Activated naive CD8-positive, alpha-beta T cell (primary cell): ENCODE data around the gene PNPLA8.
"Not testable (repeated sequence)": the region's sequence is repeated elsewhere in the genome, so short reads cannot be mapped to it uniquely, and the experiment has no call there.

Source experiments
- H3K27ac Mint-ChIP-seq: one replicate; pipeline ENCODE4 v1.8.0; 2021; ENCODE audit warnings: mixed read lengths
- H3K27me3 Mint-ChIP-seq: one replicate; pipeline ENCODE4 v1.8.0; 2021; ENCODE audit warnings: mixed read lengths
- H3K36me3 Mint-ChIP-seq: one replicate; pipeline ENCODE4 v1.8.0; 2021; ENCODE audit warnings: mixed read lengths
- H3K4me1 Mint-ChIP-seq: one replicate; pipeline ENCODE4 v1.8.0; 2021; ENCODE audit warnings: low read depth, mixed read lengths
- H3K4me3 Mint-ChIP-seq: one replicate; pipeline ENCODE4 v1.8.0; 2021; ENCODE audit warnings: mild to moderate bottlenecking, mixed read lengths
- H3K9me3 Mint-ChIP-seq: one replicate; pipeline ENCODE4 v1.8.0; 2021; ENCODE audit warnings: low read depth, mixed read lengths

The PNPLA8 gene

DNA sequence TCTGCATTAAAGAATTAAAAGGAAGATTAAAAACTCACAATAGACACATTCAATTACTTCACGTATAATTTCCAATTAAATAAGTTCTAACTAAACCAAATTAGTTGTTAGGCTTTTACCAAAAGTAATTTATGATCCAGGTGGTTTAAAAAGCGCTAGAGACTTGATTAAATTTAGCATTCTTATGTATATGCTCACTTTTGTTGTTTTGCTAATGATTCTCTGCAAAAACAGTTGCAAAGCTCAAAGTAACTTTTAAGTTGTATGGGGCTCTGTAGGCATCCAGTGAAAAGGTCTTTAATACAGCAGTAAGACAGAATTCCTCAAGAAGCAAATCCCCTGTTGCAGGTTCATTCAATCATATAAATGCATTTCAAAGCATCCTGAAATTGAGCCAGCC lies 15.5 kb upstream of the PNPLA8 start:
- Mint-ChIP-seq H3K27ac (no peak overlapping the region), H3K9me3 (no peaks in the 10 kb centered on the region), H3K4me3 (no peak overlapping the region), H3K36me3 (peaks cover 2% of the 10 kb centered on the region), H3K27me3 (peaks cover 3% of the 10 kb centered on the region), H3K4me1 (no peaks in the 10 kb centered on the region)

- H3K27ac Mint-ChIP-seq, H3K27me3 Mint-ChIP-seq, H3K4me1 Mint-ChIP-seq, H3K4me3 Mint-ChIP-seq, H3K36me3 Mint-ChIP-seq, H3K9me3 Mint-ChIP-seq: not testable (repeated sequence)
These were observed 12.8 kb upstream of the PNPLA8 start for GRCh38 chr7:108538685-108539084.

GRCh38 chr7:108538236-108538635 lies 12.3 kb upstream of the PNPLA8 start:
- H3K4me1 Mint-ChIP-seq, H3K9me3 Mint-ChIP-seq, H3K4me3 Mint-ChIP-seq, H3K36me3 Mint-ChIP-seq, H3K27ac Mint-ChIP-seq, H3K27me3 Mint-ChIP-seq: not testable (repeated sequence)

GRCh38 chr7:108537229-108537628 lies 11.3 kb upstream of the PNPLA8 start:
- no peaks in the 10 kb centered on the region for H3K4me1 Mint-ChIP-seq
- no peak overlapping the region for H3K27ac Mint-ChIP-seq
- H3K9me3 Mint-ChIP-seq, result no peaks in the 10 kb centered on the region
- H3K36me3 Mint-ChIP-seq, result peaks cover 5% of the 10 kb centered on the region
- H3K27me3 Mint-ChIP-seq, result peaks cover 7% of the 10 kb centered on the region
- H3K4me3 Mint-ChIP-seq, result no peak overlapping the region

GRCh38 chr7:108535744-108536143 lies 9.8 kb upstream of the PNPLA8 start:
- peaks cover 8% of the 10 kb centered on the region for H3K27me3 Mint-ChIP-seq
- H3K4me1 Mint-ChIP-seq, result no peaks in the 10 kb centered on the region
- no peaks in the 10 kb centered on the region for H3K9me3 Mint-ChIP-seq

GRCh38 chr7:108535257-108535656 lies 9.3 kb upstream of the PNPLA8 start:
- Mint-ChIP-seq H3K4me3 (no peak overlapping the region), H3K4me1 (no peaks in the 10 kb centered on the region), H3K27me3 (peaks cover 8% of the 10 kb centered on the region), H3K27ac (no peak overlapping the region), H3K36me3 (peaks cover 5% of the 10 kb centered on the region), H3K9me3 (no peaks in the 10 kb centered on the region)

More at GRCh38 chr7:108535744-108536143, 9.8 kb upstream of the PNPLA8 start:
- no peak overlapping the region for H3K4me3 Mint-ChIP-seq
- H3K27ac Mint-ChIP-seq, result no peak overlapping the region
- peaks cover 5% of the 10 kb centered on the region for H3K36me3 Mint-ChIP-seq

DNA sequence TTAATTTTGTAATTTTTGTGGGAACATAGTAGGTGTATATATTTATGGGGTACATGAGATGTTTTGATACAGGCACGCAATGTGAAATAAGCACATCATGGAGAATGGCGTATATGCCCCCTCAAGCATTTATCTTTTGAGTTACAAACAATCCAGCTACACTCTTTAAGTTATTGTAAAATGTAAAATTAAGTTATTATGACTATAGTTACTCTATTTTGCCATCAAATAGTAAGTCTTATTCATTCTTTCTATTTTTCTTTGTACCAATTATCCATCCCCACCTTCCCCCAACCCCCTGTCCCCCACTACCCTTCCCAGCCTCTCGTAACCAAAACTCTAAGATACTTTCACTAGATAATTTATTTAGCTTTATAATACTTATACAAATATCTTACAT lies 7.8 kb upstream of the PNPLA8 start:
- H3K36me3 Mint-ChIP-seq, result peaks cover 5% of the 10 kb centered on the region
- no peak overlapping the region for H3K4me3 Mint-ChIP-seq
- no peaks in the 10 kb centered on the region for H3K9me3 Mint-ChIP-seq
- H3K27ac Mint-ChIP-seq, result no peak overlapping the region
- H3K4me1 Mint-ChIP-seq, result no peaks in the 10 kb centered on the region
- H3K27me3 Mint-ChIP-seq, result peaks cover 7% of the 10 kb centered on the region

DNA sequence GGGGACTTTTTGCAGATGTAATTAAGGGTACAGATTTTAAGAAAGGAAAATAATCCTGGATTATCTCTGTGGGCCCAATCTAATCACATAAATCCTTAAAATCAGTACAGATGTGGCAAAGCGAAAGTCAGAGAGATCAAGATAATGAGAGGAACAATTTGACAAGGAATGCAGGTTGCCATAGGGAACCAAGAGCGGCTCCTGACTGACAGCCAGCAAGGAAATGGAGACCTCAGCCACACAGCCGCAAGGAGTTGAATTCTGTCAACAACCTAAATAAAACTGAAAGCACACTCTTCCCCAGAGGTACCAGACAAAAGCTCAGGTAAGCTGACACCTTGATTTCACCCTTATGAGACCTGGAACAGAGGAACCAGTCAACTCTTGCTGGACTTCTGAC lies 3.4 kb upstream of the PNPLA8 start:
- peaks cover 13% of the 10 kb centered on the region for H3K4me1 Mint-ChIP-seq
- no peak overlapping the region for H3K27ac Mint-ChIP-seq
- no peak overlapping the region for H3K4me3 Mint-ChIP-seq
- H3K36me3 Mint-ChIP-seq, result peaks cover 1% of the 10 kb centered on the region
- no peaks in the 10 kb centered on the region for H3K9me3 Mint-ChIP-seq
- peaks cover 5% of the 10 kb centered on the region for H3K27me3 Mint-ChIP-seq

GRCh38 chr7:108528183-108528712 lies 2.3 kb upstream of the PNPLA8 start:
- Mint-ChIP-seq H3K36me3 (no peaks in the 10 kb centered on the region), H3K27ac (peak overlapping the region; percentile 52), H3K4me1 (peaks cover 24% of the 10 kb centered on the region), H3K9me3 (no peaks in the 10 kb centered on the region), H3K4me3 (no peak overlapping the region), H3K27me3 (peaks cover 4% of the 10 kb centered on the region)

DNA sequence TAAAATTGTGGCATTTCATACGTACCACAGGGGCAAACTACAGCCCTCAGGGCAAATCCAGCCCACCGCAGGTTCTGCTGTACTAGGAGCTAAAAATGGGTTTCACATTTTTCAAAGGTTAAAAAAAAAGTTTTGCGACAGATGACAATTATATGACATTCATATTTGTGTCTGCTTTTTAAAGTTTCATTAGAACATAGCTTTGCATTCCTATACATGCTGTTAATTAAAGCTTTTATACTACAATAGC lies 758 bp upstream of the PNPLA8 start:
- H3K4me1 Mint-ChIP-seq, result peaks cover 37% of the 10 kb centered on the region
- H3K36me3 Mint-ChIP-seq, result no peaks in the 10 kb centered on the region
- peak overlapping the region; percentile 97 for H3K27ac Mint-ChIP-seq
- H3K9me3 Mint-ChIP-seq, result no peaks in the 10 kb centered on the region
- H3K4me3 Mint-ChIP-seq, result peak overlapping the region; percentile 95
- H3K27me3 Mint-ChIP-seq, result no peaks in the 10 kb centered on the region

DNA sequence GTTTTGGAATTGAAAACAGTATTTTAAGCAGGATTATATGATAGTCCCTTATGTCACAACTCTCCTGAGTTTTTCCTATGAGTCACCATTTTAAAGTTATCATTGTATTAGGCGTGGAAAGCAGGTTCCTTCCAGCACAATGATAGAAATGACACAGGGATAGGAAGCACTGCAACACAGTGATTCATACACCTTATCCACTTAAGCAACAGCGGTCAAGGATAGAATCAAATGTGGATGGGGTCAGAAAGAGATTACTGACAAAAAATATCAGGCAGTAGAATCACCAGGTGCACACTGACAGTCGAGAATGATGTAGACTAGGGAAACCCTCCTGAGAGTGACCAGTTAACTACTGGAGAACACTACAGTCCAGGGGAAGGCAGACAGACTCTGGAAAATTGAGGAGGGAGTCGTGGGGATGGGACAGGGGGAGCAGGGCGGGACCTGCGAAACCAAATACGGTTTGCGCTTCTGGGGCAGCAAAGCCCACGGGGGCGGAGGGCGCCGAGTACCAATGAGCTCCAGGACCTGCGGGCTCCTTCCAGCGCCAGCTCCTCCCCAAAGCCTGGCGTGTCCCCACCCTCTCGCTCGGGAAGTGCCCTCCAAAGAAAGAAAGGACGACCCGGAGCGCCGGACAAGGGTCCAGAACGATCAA lies 479 bp downstream of the PNPLA8 start:
- Mint-ChIP-seq H3K27ac (peak overlapping the region; percentile 97), H3K4me1 (peaks cover 46% of the 10 kb centered on the region), H3K27me3 (no peaks in the 10 kb centered on the region), H3K36me3 (peaks cover 5% of the 10 kb centered on the region), H3K4me3 (peak overlapping the region; percentile 95), H3K9me3 (no peaks in the 10 kb centered on the region)

DNA sequence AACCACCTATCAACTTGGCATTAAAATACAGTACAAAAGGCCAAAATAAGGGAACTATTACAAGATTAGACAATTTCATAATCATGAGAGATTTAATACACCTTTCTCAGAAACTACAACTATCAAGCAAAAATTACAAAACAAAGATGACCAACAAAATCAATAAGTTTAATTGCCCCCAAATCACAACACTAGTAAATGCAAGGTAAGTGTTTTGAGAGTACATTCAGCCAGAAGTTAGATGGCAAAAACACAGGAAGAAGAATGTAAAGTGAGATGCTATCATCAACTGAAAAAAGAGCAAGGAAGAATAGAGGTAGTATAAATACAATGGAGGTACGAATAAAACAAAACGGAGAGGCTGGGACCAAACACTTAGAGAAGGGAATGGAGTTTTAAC lies 3.2 kb downstream of the PNPLA8 start:
- no peaks in the 10 kb centered on the region for H3K9me3 Mint-ChIP-seq
- peak overlapping the region; percentile 46 for H3K27ac Mint-ChIP-seq
- H3K4me3 Mint-ChIP-seq, result peak overlapping the region; percentile 8
- peaks cover 60% of the 10 kb centered on the region for H3K4me1 Mint-ChIP-seq
- peaks cover 11% of the 10 kb centered on the region for H3K36me3 Mint-ChIP-seq
- no peaks in the 10 kb centered on the region for H3K27me3 Mint-ChIP-seq

GRCh38 chr7:108517951-108518350 lies 8.0 kb downstream of the PNPLA8 start:
- Mint-ChIP-seq H3K27ac (no peak overlapping the region), H3K27me3 (no peaks in the 10 kb centered on the region), H3K4me3 (no peak overlapping the region), H3K9me3 (no peaks in the 10 kb centered on the region), H3K4me1 (peaks cover 45% of the 10 kb centered on the region), H3K36me3 (peaks cover 20% of the 10 kb centered on the region)

- H3K9me3 Mint-ChIP-seq, result no peaks in the 10 kb centered on the region
- H3K4me3 Mint-ChIP-seq, result no peak overlapping the region
- no peaks in the 10 kb centered on the region for H3K27me3 Mint-ChIP-seq
- peaks cover 26% of the 10 kb centered on the region for H3K4me1 Mint-ChIP-seq
- H3K36me3 Mint-ChIP-seq, result peaks cover 26% of the 10 kb centered on the region
- H3K27ac Mint-ChIP-seq, result no peak overlapping the region
These were observed 10.3 kb downstream of the PNPLA8 start for GRCh38 chr7:108515630-108516029.

DNA sequence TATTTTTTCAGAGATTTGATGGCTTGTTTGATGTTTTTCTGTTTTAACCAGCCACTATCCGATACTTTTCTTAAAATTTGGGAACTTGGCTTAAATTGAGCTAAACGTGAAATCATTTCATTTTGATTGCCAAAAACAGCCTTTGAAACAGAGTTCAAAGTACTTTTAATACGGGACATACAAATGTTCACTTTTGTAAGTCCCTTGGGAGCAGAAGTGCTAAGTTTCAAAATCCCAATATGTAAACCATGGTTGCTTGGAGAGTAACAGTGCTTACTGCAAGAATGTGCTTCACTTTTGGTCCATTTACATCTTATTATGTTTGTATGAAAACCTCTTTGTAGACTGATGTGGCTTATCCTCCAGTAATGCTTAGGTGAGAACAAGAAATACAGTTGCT lies 10.9 kb downstream of the PNPLA8 start:
- Mint-ChIP-seq H3K27ac (no peak overlapping the region), H3K4me1 (peaks cover 22% of the 10 kb centered on the region), H3K36me3 (peaks cover 32% of the 10 kb centered on the region), H3K27me3 (no peaks in the 10 kb centered on the region), H3K9me3 (no peaks in the 10 kb centered on the region), H3K4me3 (no peak overlapping the region)

DNA sequence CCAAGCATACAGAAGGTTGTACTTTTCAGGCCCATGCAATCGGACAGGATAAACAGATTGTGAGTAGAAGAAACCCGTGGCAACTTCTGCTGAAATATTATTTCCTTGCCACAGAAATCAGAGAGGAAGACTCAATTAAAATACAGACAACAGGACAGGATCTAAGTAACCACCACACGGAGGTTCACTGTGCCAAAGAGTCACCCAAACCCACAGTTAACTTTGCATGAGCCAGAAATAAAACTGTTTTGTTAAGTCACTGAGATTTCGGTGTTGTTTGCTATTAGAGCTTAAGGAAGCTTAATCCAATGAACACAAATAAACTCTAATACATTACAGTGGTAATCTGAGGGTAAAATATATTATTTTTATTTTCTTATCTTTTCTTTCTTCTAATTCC lies 14.0 kb downstream of the PNPLA8 start:
- Mint-ChIP-seq H3K27ac (peak overlapping the region; percentile 24), H3K4me1 (peaks cover 12% of the 10 kb centered on the region), H3K9me3 (no peaks in the 10 kb centered on the region), H3K36me3 (peaks cover 18% of the 10 kb centered on the region), H3K27me3 (no peaks in the 10 kb centered on the region), H3K4me3 (no peak overlapping the region)
